ENCODE data around the gene HSPA12A. TPM values are rescaled to one million over a fixed set of nuclear protein-coding genes. Genes with fewer than 3 reads are reported as not detected.

Gene HSPA12A
- total RNA-seq, 1 donor: 35.4 TPM

GRCh38 chr10:116630020-116630419 lies 112.3 kb downstream of the HSPA12A start:
- TF ChIP-seq CTCF (IDR thresholded peaks at IDR 0.05; ENCODE audit: insufficient read depth, low read depth, low read length): no peak
- H3K4me3 ChIP-seq (ENCODE audit: low read depth, low read length): no peak overlapping the region
- DNase-seq (ENCODE audit: low read depth): no peak

GRCh38 chr10:116629340-116629739 lies 113.0 kb downstream of the HSPA12A start:
- TF ChIP-seq CTCF (IDR thresholded peaks at IDR 0.05; ENCODE audit: insufficient read depth, low read depth, low read length): no peak
- no peak for DNase-seq (ENCODE audit: low read depth)
- no peak overlapping the region for H3K4me3 ChIP-seq (ENCODE audit: low read depth, low read length)

GRCh38 chr10:116627386-116627933 lies 114.9 kb downstream of the HSPA12A start:
- DNase-seq (ENCODE audit: low read depth): no peak

GRCh38 chr10:116626815-116627214 lies 115.6 kb downstream of the HSPA12A start:
- no peak for TF ChIP-seq CTCF (IDR thresholded peaks at IDR 0.05; ENCODE audit: insufficient read depth, low read depth, low read length)
- H3K4me3 ChIP-seq (ENCODE audit: low read depth, low read length): no peak overlapping the region
- no peak for DNase-seq (ENCODE audit: low read depth)

More at GRCh38 chr10:116627386-116627933, 114.9 kb downstream of the HSPA12A start:
- TF ChIP-seq CTCF (IDR thresholded peaks at IDR 0.05; ENCODE audit: insufficient read depth, low read depth, low read length): peak; percentile 12
- no peak overlapping the region for H3K4me3 ChIP-seq (ENCODE audit: low read depth, low read length)

GRCh38 chr10:116625845-116626244 lies 116.5 kb downstream of the HSPA12A start:
- H3K4me3 ChIP-seq (ENCODE audit: low read depth, low read length): no peak overlapping the region
- DNase-seq (ENCODE audit: low read depth): no peak
- TF ChIP-seq CTCF (IDR thresholded peaks at IDR 0.05; ENCODE audit: insufficient read depth, low read depth, low read length): no peak

GRCh38 chr10:116621934-116622655 lies 120.3 kb downstream of the HSPA12A start:
- no peak overlapping the region for H3K4me3 ChIP-seq (ENCODE audit: low read depth, low read length)
- DNase-seq (ENCODE audit: low read depth): no peak
- no peak for TF ChIP-seq CTCF (IDR thresholded peaks at IDR 0.05; ENCODE audit: insufficient read depth, low read depth, low read length)
